ENCODE measurements around the gene DHRS4. TPM values are rescaled to one million over a fixed set of nuclear protein-coding genes. Genes with fewer than 3 reads are reported as not detected.

DHRS4 gene
- total and polyA plus RNA-seq, 2 of the 13 experiments (the other 11 are each of a cell fraction or from before 2014, with no cell fraction given) = 23.9 to 45.1 TPM

GRCh38 chr14:23953464-23954278 is at the start of gene DHRS4 (continued):
- peak; percentile 81; the same call in 1 of the 2 replicates for TF ChIP-seq HMG20B (CRISPR knock-in tag; conservative IDR thresholded peaks at IDR 0.05)
- peak; percentile 83; the same call in 1 of the 2 replicates for TF ChIP-seq ATAD3A (CRISPR knock-in tag; IDR thresholded peaks at IDR 0.05)
- TF ChIP-seq ZNF275 (CRISPR knock-in tag; IDR thresholded peaks at IDR 0.05; ENCODE audit: borderline replicate concordance) = peak; percentile 99
- peak; percentile 97 for TF ChIP-seq SNAPC4 (CRISPR knock-in tag; IDR thresholded peaks at IDR 0.05)
- peak; percentile 96; the same call in 1 of the 2 replicates for TF ChIP-seq MTF2 (CRISPR knock-in tag; IDR thresholded peaks at IDR 0.05; ENCODE audit: borderline replicate concordance)
- TF ChIP-seq HHEX (CRISPR knock-in tag; IDR thresholded peaks at IDR 0.05) = peak; percentile 54; the same call in 1 of the 2 replicates
- no peak for TF ChIP-seq PLRG1 (conservative IDR thresholded peaks at IDR 0.05)
- TF ChIP-seq BRD4 (CRISPR knock-in tag; IDR thresholded peaks at IDR 0.05) = peak; percentile 95
- TF ChIP-seq ATF5 (CRISPR knock-in tag; IDR thresholded peaks at IDR 0.05; ENCODE audit: low read depth) = 0 out of 2 replicates have a peak, but pooled peaks have one; percentile 83
- TF ChIP-seq ZNF616 (CRISPR knock-in tag; IDR thresholded peaks at IDR 0.05; ENCODE audit: low read depth) = peak; percentile 72; the same call in 1 of the 2 replicates
- peak; percentile 32 for TF ChIP-seq GPN1 (CRISPR knock-in tag; IDR thresholded peaks at IDR 0.05; ENCODE audit: borderline replicate concordance)
- TF ChIP-seq SCMH1 (CRISPR knock-in tag; IDR thresholded peaks at IDR 0.05; ENCODE audit: borderline replicate concordance) = no peak
- peak; percentile 70 for TF ChIP-seq HNRNPK (IDR thresholded peaks at IDR 0.05; ENCODE audit: low read depth, low read length, poor library complexity, severe bottlenecking)
- no peak; the same call in 1 of the 2 replicates for TF ChIP-seq ATRX (CRISPR knock-in tag; IDR thresholded peaks at IDR 0.05; ENCODE audit: borderline replicate concordance)
- TF ChIP-seq HNRNPH1 (optimal IDR thresholded peaks at IDR 0.05; ENCODE audit: low read depth, low read length) = peak; percentile 70
- peak; percentile 93 for TF ChIP-seq ZNF264 (CRISPR knock-in tag; IDR thresholded peaks at IDR 0.05)
- peak; percentile 98 for TF ChIP-seq ISX (CRISPR knock-in tag; conservative IDR thresholded peaks at IDR 0.05)
- TF ChIP-seq GRHL1 (CRISPR knock-in tag; conservative IDR thresholded peaks at IDR 0.05) = no peak
